ENCODE data around the gene TRAF3. TPM values are rescaled to one million over a fixed set of nuclear protein-coding genes. Genes with fewer than 3 reads are reported as not detected.

TRAF3 gene
- total RNA-seq, 1 donor, result 19.5 TPM

DNA sequence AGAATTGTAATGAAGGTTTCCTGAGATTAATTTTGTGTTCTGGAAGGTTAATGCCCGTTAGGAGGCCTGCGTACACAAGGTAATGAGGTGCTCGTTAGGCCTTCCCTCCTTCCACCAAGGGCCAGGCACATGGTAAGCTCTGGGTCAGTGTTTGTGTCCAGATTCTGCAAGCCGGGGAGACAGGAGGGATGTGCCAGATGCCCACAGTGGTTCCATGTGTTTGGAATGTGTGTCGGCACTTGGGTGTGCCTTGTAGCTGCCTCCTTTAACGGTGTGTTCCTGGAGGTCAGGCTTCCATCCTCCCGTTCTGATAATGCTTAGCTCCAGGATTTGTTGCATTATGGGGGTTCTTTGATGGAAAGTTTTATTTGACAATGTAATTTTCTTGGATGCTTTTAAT lies 5.7 kb downstream of the TRAF3 start:
- Histone ChIP-seq H3K4me3 (ENCODE audit: insufficient read depth, low read length) (no peak overlapping the region), H4K20me1 (ENCODE audit: insufficient read depth, low read length) (peaks cover 56% of the 10 kb centered on the region), H3K4me2 (ENCODE audit: insufficient read depth, low read length) (no peak overlapping the region), H2AFZ (ENCODE audit: low read length) (no peak overlapping the region), H3K36me3 (ENCODE audit: insufficient read depth, low read length) (no peaks in the 10 kb centered on the region), H3K4me1 (ENCODE audit: insufficient read depth, low read length) (peaks cover 16% of the 10 kb centered on the region), H3K27me3 (ENCODE audit: insufficient read depth, low read length) (no peaks in the 10 kb centered on the region), H3K9me3 (ENCODE audit: low read depth, low read length) (no peaks in the 10 kb centered on the region), H3K27ac (ENCODE audit: low read depth, low read length) (no peak overlapping the region), H3K79me2 (ENCODE audit: insufficient read depth, low read length) (peaks cover 98% of the 10 kb centered on the region)
- TF ChIP-seq, protein P1, sequence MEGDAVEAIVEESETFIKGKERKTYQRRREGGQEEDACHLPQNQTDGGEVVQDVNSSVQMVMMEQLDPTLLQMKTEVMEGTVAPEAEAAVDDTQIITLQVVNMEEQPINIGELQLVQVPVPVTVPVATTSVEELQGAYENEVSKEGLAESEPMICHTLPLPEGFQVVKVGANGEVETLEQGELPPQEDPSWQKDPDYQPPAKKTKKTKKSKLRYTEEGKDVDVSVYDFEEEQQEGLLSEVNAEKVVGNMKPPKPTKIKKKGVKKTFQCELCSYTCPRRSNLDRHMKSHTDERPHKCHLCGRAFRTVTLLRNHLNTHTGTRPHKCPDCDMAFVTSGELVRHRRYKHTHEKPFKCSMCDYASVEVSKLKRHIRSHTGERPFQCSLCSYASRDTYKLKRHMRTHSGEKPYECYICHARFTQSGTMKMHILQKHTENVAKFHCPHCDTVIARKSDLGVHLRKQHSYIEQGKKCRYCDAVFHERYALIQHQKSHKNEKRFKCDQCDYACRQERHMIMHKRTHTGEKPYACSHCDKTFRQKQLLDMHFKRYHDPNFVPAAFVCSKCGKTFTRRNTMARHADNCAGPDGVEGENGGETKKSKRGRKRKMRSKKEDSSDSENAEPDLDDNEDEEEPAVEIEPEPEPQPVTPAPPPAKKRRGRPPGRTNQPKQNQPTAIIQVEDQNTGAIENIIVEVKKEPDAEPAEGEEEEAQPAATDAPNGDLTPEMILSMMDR (IDR thresholded peaks at IDR 0.05; ENCODE audit: extremely low read depth, low read depth, low read length), result no peak
- no peak for DNase-seq (ENCODE audit: insufficient read length, low spot score, missing footprints)

DNA sequence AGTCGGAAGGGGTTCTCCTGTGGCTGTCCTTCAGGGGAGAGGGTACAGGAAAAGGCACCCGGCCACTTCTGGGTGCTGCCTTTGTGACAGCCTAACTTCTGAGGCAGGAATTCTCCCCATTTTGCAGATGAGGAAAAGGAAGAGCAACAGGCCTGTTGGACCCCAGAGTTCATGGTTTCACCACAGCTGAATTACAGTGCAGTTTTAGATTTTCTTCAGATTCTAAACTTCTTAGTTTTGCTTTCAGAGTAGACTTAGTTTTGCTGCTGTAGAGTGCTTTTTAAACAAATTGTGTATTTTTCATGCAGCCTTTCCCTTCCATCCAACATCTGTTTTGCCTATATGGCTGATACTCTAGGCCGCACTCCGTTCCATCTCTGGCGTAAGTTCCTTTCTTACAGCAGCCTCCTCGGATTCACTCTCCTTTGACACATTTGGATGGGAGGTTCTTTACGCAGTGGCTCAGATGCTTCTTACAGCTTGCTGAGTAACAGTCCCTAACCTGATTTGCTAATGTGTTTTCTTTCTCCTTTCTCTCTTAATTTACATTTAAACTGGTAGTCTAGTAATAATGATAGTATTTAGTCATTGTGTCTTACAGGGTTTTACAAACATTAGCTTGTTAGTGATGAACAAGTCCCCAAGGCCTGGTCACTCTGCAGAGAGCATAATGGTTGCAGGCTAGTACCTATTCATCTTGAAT lies 7.8 kb downstream of the TRAF3 start:
- peaks cover 4% of the 10 kb centered on the region for H3K4me1 ChIP-seq (ENCODE audit: insufficient read depth, low read length)
- no peak overlapping the region for H3K4me2 ChIP-seq (ENCODE audit: insufficient read depth, low read length)
- TF ChIP-seq, protein P1 (IDR thresholded peaks at IDR 0.05; ENCODE audit: extremely low read depth, low read depth, low read length), result no peak
- no peaks in the 10 kb centered on the region for H3K36me3 ChIP-seq (ENCODE audit: insufficient read depth, low read length)
- H2AFZ ChIP-seq (ENCODE audit: low read length), result no peak overlapping the region
- no peak overlapping the region for H3K4me3 ChIP-seq (ENCODE audit: insufficient read depth, low read length)
- peaks cover 44% of the 10 kb centered on the region for H4K20me1 ChIP-seq (ENCODE audit: insufficient read depth, low read length)
- H3K27me3 ChIP-seq (ENCODE audit: insufficient read depth, low read length), result no peaks in the 10 kb centered on the region
- no peaks in the 10 kb centered on the region for H3K9me3 ChIP-seq (ENCODE audit: low read depth, low read length)
- no peak overlapping the region for H3K27ac ChIP-seq (ENCODE audit: low read depth, low read length)
- peaks cover 97% of the 10 kb centered on the region for H3K79me2 ChIP-seq (ENCODE audit: insufficient read depth, low read length)
- DNase-seq (ENCODE audit: insufficient read length, low spot score, missing footprints), result no peak

DNA sequence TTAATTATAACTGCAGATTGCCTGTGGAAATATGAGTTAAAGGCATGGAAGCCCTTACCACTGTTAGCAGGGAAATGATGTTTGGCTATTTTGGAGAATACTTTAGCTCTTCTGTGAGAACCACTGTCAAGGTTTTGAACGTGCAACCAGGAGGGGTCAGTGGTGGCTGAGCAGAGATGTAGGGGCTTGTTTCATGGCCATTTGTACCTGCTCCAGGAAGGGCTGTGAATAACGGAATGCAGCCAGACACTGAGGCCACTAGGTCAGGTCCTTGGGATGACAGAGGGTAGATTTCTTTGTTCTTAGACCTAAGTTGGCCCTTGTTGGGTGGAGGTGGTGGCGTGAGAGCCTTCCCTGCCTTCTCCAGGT lies 8.3 kb downstream of the TRAF3 start:
- H3K4me1 ChIP-seq (ENCODE audit: insufficient read depth, low read length), result peaks cover 4% of the 10 kb centered on the region
- peaks cover 42% of the 10 kb centered on the region for H4K20me1 ChIP-seq (ENCODE audit: insufficient read depth, low read length)
- H3K36me3 ChIP-seq (ENCODE audit: insufficient read depth, low read length), result no peaks in the 10 kb centered on the region
- TF ChIP-seq, protein P1 (IDR thresholded peaks at IDR 0.05; ENCODE audit: extremely low read depth, low read depth, low read length), result peak; percentile 4
- no peak overlapping the region for H2AFZ ChIP-seq (ENCODE audit: low read length)
- peaks cover 97% of the 10 kb centered on the region for H3K79me2 ChIP-seq (ENCODE audit: insufficient read depth, low read length)
- DNase-seq (ENCODE audit: insufficient read length, low spot score, missing footprints), result no peak
- H3K27ac ChIP-seq (ENCODE audit: low read depth, low read length), result no peak overlapping the region
- H3K27me3 ChIP-seq (ENCODE audit: insufficient read depth, low read length), result no peaks in the 10 kb centered on the region
- no peak overlapping the region for H3K4me2 ChIP-seq (ENCODE audit: insufficient read depth, low read length)
- no peaks in the 10 kb centered on the region for H3K9me3 ChIP-seq (ENCODE audit: low read depth, low read length)
- no peak overlapping the region for H3K4me3 ChIP-seq (ENCODE audit: insufficient read depth, low read length)

DNA sequence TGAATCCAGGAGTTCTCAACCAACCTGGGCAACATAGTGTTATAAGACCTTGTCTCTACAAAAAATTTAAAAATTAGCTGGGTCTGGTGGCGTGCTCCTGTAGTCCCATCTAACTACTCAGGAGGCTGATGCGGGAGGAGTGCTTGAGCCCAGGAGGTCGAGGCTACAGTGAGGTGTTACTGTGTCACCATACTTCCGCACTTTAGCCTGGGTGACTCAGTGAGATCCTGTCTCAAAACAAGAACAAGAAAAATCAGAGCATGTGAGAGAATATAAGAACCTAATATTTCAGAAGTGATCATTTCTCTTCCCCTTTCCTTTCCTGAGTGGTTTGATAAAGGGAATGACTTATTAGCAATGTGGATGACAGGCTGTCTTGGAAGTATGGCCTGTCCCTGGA lies 9.5 kb downstream of the TRAF3 start:
- Histone ChIP-seq H2AFZ (ENCODE audit: low read length) (no peak overlapping the region), H3K4me2 (ENCODE audit: insufficient read depth, low read length) (no peak overlapping the region), H3K4me3 (ENCODE audit: insufficient read depth, low read length) (no peak overlapping the region), H3K36me3 (ENCODE audit: insufficient read depth, low read length) (no peaks in the 10 kb centered on the region), H3K4me1 (ENCODE audit: insufficient read depth, low read length) (peaks cover 4% of the 10 kb centered on the region), H4K20me1 (ENCODE audit: insufficient read depth, low read length) (peaks cover 35% of the 10 kb centered on the region), H3K27me3 (ENCODE audit: insufficient read depth, low read length) (no peaks in the 10 kb centered on the region), H3K9me3 (ENCODE audit: low read depth, low read length) (no peaks in the 10 kb centered on the region), H3K27ac (ENCODE audit: low read depth, low read length) (no peak overlapping the region), H3K79me2 (ENCODE audit: insufficient read depth, low read length) (peaks cover 97% of the 10 kb centered on the region)
- no peak for DNase-seq (ENCODE audit: insufficient read length, low spot score, missing footprints)
- TF ChIP-seq, protein P1 (IDR thresholded peaks at IDR 0.05; ENCODE audit: extremely low read depth, low read depth, low read length), result no peak
